Stimulated activated CD8-positive, alpha-beta memory T cell treated with anti-CD3 and anti-CD28 coated beads, Interleukin-7, amount 100 ng/mL, for 24 hours (primary cell): ENCODE data around the gene RPS6KA2.

Experiments
- DNase-seq: peaks from one replicate; pipeline ENCODE4 v3.0.0-alpha.2; 2020; ENCODE audit warnings: low read depth

The RPS6KA2 gene

GRCh38 chr6:166615059-166615770 is 11.8 kb downstream of the RPS6KA2 start:
- DNase-seq = no peak

GRCh38 chr6:166614589-166614988 is 12.5 kb downstream of the RPS6KA2 start:
- DNase-seq = no peak

- DNase-seq = no peak
Observed at GRCh38 chr6:166614171-166614583, 12.9 kb downstream of the RPS6KA2 start.

- DNase-seq = no peak
Observed at GRCh38 chr6:166613027-166613426, 14.0 kb downstream of the RPS6KA2 start.

GRCh38 chr6:166612471-166612881 is 14.6 kb downstream of the RPS6KA2 start:
- DNase-seq = no peak

GRCh38 chr6:166611631-166612030 is 15.4 kb downstream of the RPS6KA2 start:
- no peak for DNase-seq

- DNase-seq = no peak
Observed at GRCh38 chr6:166610069-166610468, 17.0 kb downstream of the RPS6KA2 start.

GRCh38 chr6:166608774-166609173 is 18.3 kb downstream of the RPS6KA2 start:
- no peak for DNase-seq

GRCh38 chr6:166605752-166606151 is 21.3 kb downstream of the RPS6KA2 start:
- DNase-seq = no peak

- DNase-seq = no peak
Observed at GRCh38 chr6:166604911-166605310, 22.1 kb downstream of the RPS6KA2 start.

- no peak for DNase-seq
Observed at GRCh38 chr6:166604328-166604727, 22.7 kb downstream of the RPS6KA2 start.

GRCh38 chr6:166603043-166603690 is 23.9 kb downstream of the RPS6KA2 start:
- DNase-seq = no peak

- DNase-seq = no peak
Observed at GRCh38 chr6:166601956-166602355, 25.1 kb downstream of the RPS6KA2 start.

GRCh38 chr6:166600931-166601330 is 26.1 kb downstream of the RPS6KA2 start:
- no peak for DNase-seq

- no peak for DNase-seq
Observed at GRCh38 chr6:166599205-166599604, 27.8 kb downstream of the RPS6KA2 start.

GRCh38 chr6:166598441-166599138 is 28.5 kb downstream of the RPS6KA2 start:
- DNase-seq = no peak

- no peak for DNase-seq
Observed at GRCh38 chr6:166597711-166598440, 29.2 kb downstream of the RPS6KA2 start.

- no peak for DNase-seq
Observed at GRCh38 chr6:166596776-166597507, 30.1 kb downstream of the RPS6KA2 start.

- no peak for DNase-seq
Observed at GRCh38 chr6:166595949-166596348, 31.1 kb downstream of the RPS6KA2 start.

- DNase-seq = no peak
Observed at GRCh38 chr6:166595061-166595780, 31.8 kb downstream of the RPS6KA2 start.

GRCh38 chr6:166592821-166593220 is 34.2 kb downstream of the RPS6KA2 start:
- no peak for DNase-seq
